Neural progenitor cell (in vitro differentiated cells): ENCODE measurements around the gene TIGIT. TPM values are rescaled to one million over a fixed set of nuclear protein-coding genes. Genes with fewer than 3 reads are reported as not detected.

Experiments used
- DNase-seq: peaks from one replicate; pipeline ENCODE4 v3.0.0-alpha.2; 2016; ENCODE audit warnings: low spot score
- H2AFZ ChIP-seq: fragments of 200-600 bp; sonication (generic); replicated peaks from 2 replicates; pipeline ENCODE4 v1.6.1; 2016; ENCODE audit warnings: antibody characterized with exemption
- H3F3A ChIP-seq: fragments of 200-600 bp; sonication (generic); 2 replicates; pipeline ENCODE4 v1.6.1; 2016; ENCODE audit warnings: antibody characterized with exemption, low read depth
- H3K27ac ChIP-seq: fragments of 200-600 bp; sonication (generic); 2 replicates; pipeline ENCODE4 v1.5.1; 2016; ENCODE audit warnings: mild to moderate bottlenecking
- H3K27me3 ChIP-seq: fragments of 200-600 bp; sonication (generic); 2 replicates; pipeline ENCODE4 v1.6.1; 2016; ENCODE audit warnings: mild to moderate bottlenecking, moderate library complexity
- H3K36me3 ChIP-seq: fragments of 200-600 bp; sonication (generic); 2 replicates; pipeline ENCODE4 v1.5.1; 2016
- H3K4me1 ChIP-seq: fragments of 200-600 bp; sonication (generic); 2 replicates; pipeline ENCODE4 v1.6.1; 2016; ENCODE audit warnings: mixed run types
- H3K4me2 ChIP-seq: fragments of 200-600 bp; sonication (generic); 2 replicates; pipeline ENCODE4 v1.6.1; 2016
- H3K4me3 ChIP-seq: fragments of 200-600 bp; sonication (generic); 2 replicates; pipeline ENCODE4 v1.5.1; 2016
- H3K79me2 ChIP-seq: fragments of 200-600 bp; sonication (generic); 2 replicates; pipeline ENCODE4 v1.6.1; 2016; ENCODE audit warnings: low read depth
- H3K9ac ChIP-seq: fragments of 200-600 bp; sonication (generic); 2 replicates; pipeline ENCODE4 v1.6.1; 2016
- H3K9me3 ChIP-seq: fragments of 200-600 bp; sonication (generic); 2 replicates; pipeline ENCODE4 v1.5.1; 2016; ENCODE audit warnings: low read depth
- H4K20me1 ChIP-seq: fragments of 200-600 bp; sonication (generic); 2 replicates; pipeline ENCODE4 v1.6.1; 2016; ENCODE audit warnings: low read depth
- H3K27ac Mint-ChIP-seq: 3 replicates; pipeline ENCODE4 v1.8.0; 2021; ENCODE audit warnings: mixed read lengths
- H3K27me3 Mint-ChIP-seq: 2 replicates; pipeline ENCODE4 v1.8.0; 2022; ENCODE audit warnings: low read depth, mild to moderate bottlenecking, inconsistent platforms, moderate library complexity, mixed read lengths; ENCODE audit not compliant: insufficient read depth
- H3K36me3 Mint-ChIP-seq: 3 replicates; pipeline ENCODE4 v1.8.0; 2021; ENCODE audit warnings: mixed read lengths
- H3K4me1 Mint-ChIP-seq: 3 replicates; pipeline ENCODE4 v1.8.0; 2021; ENCODE audit warnings: mixed read lengths
- H3K4me3 Mint-ChIP-seq: 3 replicates; pipeline ENCODE4 v1.8.0; 2021; ENCODE audit warnings: mild to moderate bottlenecking, moderate library complexity, mixed read lengths
- H3K9me3 Mint-ChIP-seq: 3 replicates; pipeline ENCODE4 v1.8.0; 2020; ENCODE audit warnings: mixed read lengths
- CTCF ChIP-seq: fragments of 200-600 bp; sonication (generic); IDR thresholded peaks from 2 replicates; pipeline ENCODE4 v1.5.1; 2017; ENCODE audit warnings: antibody characterized with exemption, mild to moderate bottlenecking
- EZH2 ChIP-seq: fragments of 200-600 bp; sonication (generic); IDR thresholded peaks from 2 replicates; pipeline ENCODE4 v1.6.1; 2017; ENCODE audit warnings: antibody characterized with exemption, mild to moderate bottlenecking, moderate library complexity
- EZH2phosphoT487 ChIP-seq: fragments of 200-600 bp; sonication (generic); IDR thresholded peaks from 2 replicates; pipeline ENCODE4 v1.6.1; 2017; ENCODE audit warnings: antibody characterized with exemption
- total RNA-seq: library from RNA; depleted of rRNA; stranded (reverse); fragments of >200 nt; gene quantifications from 2 replicates; pipeline ENCODE4 v1.2.3, GENCODE V29; 2015; ENCODE audit warnings: low replicate concordance

Gene TIGIT
- total RNA-seq, 1 donor from 2014 or later, result not detected

GRCh38 chr3:114259566-114259965 lies 34.3 kb upstream of the TIGIT start:
- H3K27ac ChIP-seq, result no peak overlapping the region
- no peaks in the 10 kb centered on the region for H3K27me3 ChIP-seq
- H3K9ac ChIP-seq, result no peak overlapping the region
- Mint-ChIP-seq H3K4me1 (no peaks in the 10 kb centered on the region), H3K27ac (no peak overlapping the region), H3K9me3 (peaks cover 21% of the 10 kb centered on the region), H3K36me3 (no peaks in the 10 kb centered on the region), H3K27me3 (no peaks in the 10 kb centered on the region), H3K4me3 (no peak overlapping the region)
- H3K9me3 ChIP-seq, result no peaks in the 10 kb centered on the region
- no peaks in the 10 kb centered on the region for H3K36me3 ChIP-seq
- TF ChIP-seq EZH2, result no peak
- no peak for TF ChIP-seq CTCF
- no peak for TF ChIP-seq EZH2phosphoT487
- no peaks in the 10 kb centered on the region for H3F3A ChIP-seq
- no peak for DNase-seq
- no peaks in the 10 kb centered on the region for H3K4me1 ChIP-seq
- H3K4me2 ChIP-seq, result no peak overlapping the region
- no peak overlapping the region for H2AFZ ChIP-seq
- H3K4me3 ChIP-seq, result no peak overlapping the region
- no peaks in the 10 kb centered on the region for H3K79me2 ChIP-seq
- no peaks in the 10 kb centered on the region for H4K20me1 ChIP-seq

GRCh38 chr3:114260152-114260551 lies 33.7 kb upstream of the TIGIT start:
- Histone ChIP-seq H3K36me3 (no peaks in the 10 kb centered on the region), H3K9ac (no peak overlapping the region), H3K27ac (no peak overlapping the region), H3K27me3 (no peaks in the 10 kb centered on the region), H3K9me3 (peaks cover under 1% of the 10 kb centered on the region), H2AFZ (no peak overlapping the region), H3F3A (no peaks in the 10 kb centered on the region), H3K79me2 (no peaks in the 10 kb centered on the region), H3K4me3 (no peak overlapping the region), H4K20me1 (no peaks in the 10 kb centered on the region), H3K4me2 (no peak overlapping the region), H3K4me1 (no peaks in the 10 kb centered on the region)
- Mint-ChIP-seq H3K9me3 (peaks cover 21% of the 10 kb centered on the region), H3K4me1 (no peaks in the 10 kb centered on the region), H3K4me3 (no peak overlapping the region), H3K36me3 (no peaks in the 10 kb centered on the region), H3K27ac (no peak overlapping the region), H3K27me3 (no peaks in the 10 kb centered on the region)
- TF ChIP-seq EZH2phosphoT487, result no peak
- no peak for TF ChIP-seq EZH2
- TF ChIP-seq CTCF, result no peak
- no peak for DNase-seq

- H3K9ac ChIP-seq, result no peak overlapping the region
- no peaks in the 10 kb centered on the region for H3K36me3 ChIP-seq
- no peaks in the 10 kb centered on the region for H3K4me1 Mint-ChIP-seq
- H3K27me3 Mint-ChIP-seq, result peaks cover 4% of the 10 kb centered on the region
- no peaks in the 10 kb centered on the region for H3F3A ChIP-seq
- no peaks in the 10 kb centered on the region for H3K79me2 ChIP-seq
- peaks cover 7% of the 10 kb centered on the region for H3K9me3 ChIP-seq
- no peaks in the 10 kb centered on the region for H3K4me1 ChIP-seq
- peaks cover 27% of the 10 kb centered on the region for H3K9me3 Mint-ChIP-seq
- no peaks in the 10 kb centered on the region for H3K36me3 Mint-ChIP-seq
- no peak for DNase-seq
- H2AFZ ChIP-seq, result no peak overlapping the region
- no peaks in the 10 kb centered on the region for H3K27me3 ChIP-seq
- H3K27ac ChIP-seq, result no peak overlapping the region
- H3K4me3 ChIP-seq, result no peak overlapping the region
- TF ChIP-seq EZH2phosphoT487 (no peak), EZH2 (no peak), CTCF (no peak)
- H3K27ac Mint-ChIP-seq, result no peak overlapping the region
- no peak overlapping the region for H3K4me2 ChIP-seq
- no peaks in the 10 kb centered on the region for H4K20me1 ChIP-seq
- H3K4me3 Mint-ChIP-seq, result no peak overlapping the region
These were observed 23.8 kb upstream of the TIGIT start for GRCh38 chr3:114270019-114270418.

- Histone ChIP-seq H3K4me2 (no peak overlapping the region), H2AFZ (no peak overlapping the region), H3K9me3 (peaks cover 4% of the 10 kb centered on the region), H4K20me1 (no peaks in the 10 kb centered on the region), H3K9ac (no peak overlapping the region), H3K4me1 (no peaks in the 10 kb centered on the region), H3K27me3 (no peaks in the 10 kb centered on the region), H3K36me3 (no peaks in the 10 kb centered on the region), H3K4me3 (no peak overlapping the region), H3K79me2 (no peaks in the 10 kb centered on the region), H3F3A (no peaks in the 10 kb centered on the region), H3K27ac (no peak overlapping the region)
- no peak overlapping the region for H3K27ac Mint-ChIP-seq
- H3K4me3 Mint-ChIP-seq, result no peak overlapping the region
- TF ChIP-seq EZH2, result no peak
- no peak for TF ChIP-seq CTCF
- no peak for TF ChIP-seq EZH2phosphoT487
- no peak for DNase-seq
- no peaks in the 10 kb centered on the region for H3K36me3 Mint-ChIP-seq
- no peaks in the 10 kb centered on the region for H3K4me1 Mint-ChIP-seq
- peaks cover 7% of the 10 kb centered on the region for H3K27me3 Mint-ChIP-seq
- H3K9me3 Mint-ChIP-seq, result peaks cover 28% of the 10 kb centered on the region
These were observed 21.6 kb upstream of the TIGIT start for GRCh38 chr3:114272271-114272670.
